GM23338 (cell line): ENCODE data around the gene TMEM150C. TPM values are rescaled to one million over a fixed set of nuclear protein-coding genes. Genes with fewer than 3 reads are reported as not detected.

ENCODE experiments used
- ATAC-seq: fragments of 200-7000 bp; cut with Tn5 transposase; 3 replicates; pipeline ENCODE4 v1.9.1; 2020
- DNase-seq: peaks from one replicate; pipeline ENCODE4 v3.0.0-alpha.2; 2015; ENCODE audit warnings: low spot score
- H2AFZ ChIP-seq: fragments of 200-600 bp; sonication (generic); 2 replicates; pipeline ENCODE4 v1.8.0; 2016; ENCODE audit warnings: antibody characterized with exemption, mild to moderate bottlenecking, moderate library complexity
- H3F3A ChIP-seq: fragments of 200-600 bp; sonication (generic); replicated peaks from 2 replicates; pipeline ENCODE4 v1.8.0; 2017; ENCODE audit warnings: antibody characterized with exemption, mixed run types, low read depth
- H3K27ac ChIP-seq: fragments of 200-600 bp; sonication (generic); 2 replicates; pipeline ENCODE4 v1.6.1; 2016; ENCODE audit warnings: low read depth
- H3K27me3 ChIP-seq: fragments of 200-600 bp; sonication (generic); 2 replicates; pipeline ENCODE4 v1.8.0; 2016; ENCODE audit warnings: mild to moderate bottlenecking, mixed run types, moderate library complexity; ENCODE audit not compliant: insufficient read depth
- H3K36me3 ChIP-seq: fragments of 200-600 bp; sonication (generic); 2 replicates; pipeline ENCODE4 v1.8.0; 2016; ENCODE audit warnings: mild to moderate bottlenecking; ENCODE audit not compliant: insufficient read depth
- H3K4me1 ChIP-seq: fragments of 200-600 bp; sonication (generic); 2 replicates; pipeline ENCODE4 v1.8.0; 2016; ENCODE audit warnings: mild to moderate bottlenecking, moderate library complexity; ENCODE audit not compliant: insufficient read depth
- H3K4me2 ChIP-seq: fragments of 200-600 bp; sonication (generic); 2 replicates; pipeline ENCODE4 v1.7.1; 2017; ENCODE audit warnings: mixed run types
- H3K4me3 ChIP-seq: fragments of 200-600 bp; sonication (generic); 2 replicates; pipeline ENCODE4 v1.6.1; 2016; ENCODE audit warnings: mixed run types
- H3K79me2 ChIP-seq: fragments of 200-600 bp; sonication (generic); replicated peaks from 2 replicates; pipeline ENCODE4 v1.8.0; 2017; ENCODE audit warnings: mild to moderate bottlenecking; ENCODE audit not compliant: insufficient read depth
- H3K9me2 ChIP-seq: fragments of 200-600 bp; sonication (generic); 2 replicates; pipeline ENCODE4 v1.8.0; 2017; ENCODE audit not compliant: insufficient read depth
- H4K20me1 ChIP-seq: fragments of 200-600 bp; sonication (generic); replicated peaks from 2 replicates; pipeline ENCODE4 v1.8.0; 2017; ENCODE audit warnings: mild to moderate bottlenecking; ENCODE audit not compliant: insufficient read depth
- H3K27ac Mint-ChIP-seq: 2 replicates; pipeline ENCODE4 v1.8.0; 2020; ENCODE audit warnings: inconsistent platforms, mild to moderate bottlenecking, moderate library complexity, mixed read lengths
- H3K27me3 Mint-ChIP-seq: 3 replicates; pipeline ENCODE4 v1.8.0; 2022; ENCODE audit warnings: low read depth, mild to moderate bottlenecking, moderate library complexity, mixed read lengths, inconsistent platforms; ENCODE audit not compliant: insufficient read depth, poor library complexity
- H3K36me3 Mint-ChIP-seq: 3 replicates; pipeline ENCODE4 v1.8.0; 2021; ENCODE audit warnings: low read depth, mild to moderate bottlenecking, inconsistent platforms, moderate library complexity, mixed read lengths
- H3K4me1 Mint-ChIP-seq: 3 replicates; pipeline ENCODE4 v1.8.0; 2020; ENCODE audit warnings: mild to moderate bottlenecking, inconsistent platforms, mixed read lengths
- H3K4me3 Mint-ChIP-seq: 3 replicates; pipeline ENCODE4 v1.8.0; 2021; ENCODE audit warnings: moderate library complexity, mild to moderate bottlenecking, inconsistent platforms, mixed read lengths
- H3K9me3 Mint-ChIP-seq: 3 replicates; pipeline ENCODE4 v1.8.0; 2020; ENCODE audit warnings: moderate library complexity, mild to moderate bottlenecking, inconsistent platforms, mixed read lengths
- CREB1 ChIP-seq: fragments of 250-450 bp; sonication (Bioruptor Pico); IDR thresholded peaks from 2 replicates; pipeline ENCODE4 v1.5.0; 2020; ENCODE audit warnings: low read depth, mild to moderate bottlenecking, moderate library complexity
- ETS1 ChIP-seq: IDR thresholded peaks from 2 replicates; pipeline ENCODE4 v1.6.1; 2016; ENCODE audit warnings: antibody characterized with exemption
- EZH2 ChIP-seq: fragments of 200-600 bp; sonication (generic); IDR thresholded peaks from one replicate; pipeline ENCODE4 v1.8.0; 2017; ENCODE audit warnings: antibody characterized with exemption, mild to moderate bottlenecking, low read depth; ENCODE audit not compliant: unreplicated experiment
- EZH2phosphoT487 ChIP-seq: fragments of 200-600 bp; sonication (generic); IDR thresholded peaks from one replicate; pipeline ENCODE4 v1.8.1; 2018; ENCODE audit warnings: antibody characterized with exemption; ENCODE audit not compliant: unreplicated experiment
- JUNB ChIP-seq: IDR thresholded peaks from one replicate; pipeline ENCODE4 v1.6.1; 2016; ENCODE audit warnings: antibody characterized with exemption; ENCODE audit not compliant: unreplicated experiment
- NANOG ChIP-seq: IDR thresholded peaks from 2 replicates; pipeline ENCODE4 v1.6.1; 2016; ENCODE audit warnings: antibody characterized with exemption, borderline replicate concordance
- POLR2AphosphoS5 ChIP-seq: IDR thresholded peaks from 2 replicates; pipeline ENCODE4 v1.6.1; 2016; ENCODE audit warnings: antibody characterized with exemption, low read depth
- REST ChIP-seq: IDR thresholded peaks from one replicate; pipeline ENCODE4 v1.6.1; 2018; ENCODE audit warnings: antibody characterized with exemption; ENCODE audit not compliant: unreplicated experiment
- STAT1 ChIP-seq: IDR thresholded peaks from one replicate; pipeline ENCODE4 v1.6.1; 2016; ENCODE audit warnings: antibody characterized with exemption; ENCODE audit not compliant: unreplicated experiment
- ZNF114 ChIP-seq: fragments of 250-450 bp; sonication (Bioruptor Pico); IDR thresholded peaks from 2 replicates; pipeline ENCODE4 v1.5.0; 2020; ENCODE audit warnings: mild to moderate bottlenecking, moderate library complexity
- ZNF331 ChIP-seq: fragments of 250-450 bp; sonication (Bioruptor Pico); IDR thresholded peaks from 2 replicates; pipeline ENCODE4 v1.5.0; 2020; ENCODE audit warnings: low read depth, mild to moderate bottlenecking, moderate library complexity
- ZNF462 ChIP-seq: fragments of 250-450 bp; sonication (Bioruptor Pico); IDR thresholded peaks from 2 replicates; pipeline ENCODE4 v1.5.0; 2020; ENCODE audit warnings: mild to moderate bottlenecking, moderate library complexity
- polyA plus RNA-seq: library from polyadenylated mRNA; unstranded; fragments of >200 nt; fragmentation: Nextera tagmentation; extraction: Ambion mirVana; gene quantifications from 2 replicates; pipeline ENCODE4 v1.2.1, GENCODE V29; 2016
- total RNA-seq: library from RNA; depleted of rRNA; stranded (reverse); fragments of >200 nt; shearing (Covaris generic); gene quantifications from 2 replicates; pipeline ENCODE4 v1.2.3, GENCODE V29; 2014

TMEM150C gene
- total and polyA plus RNA-seq, 2 experiments from 2014 or later = 1.7 to 4.0 TPM

DNA sequence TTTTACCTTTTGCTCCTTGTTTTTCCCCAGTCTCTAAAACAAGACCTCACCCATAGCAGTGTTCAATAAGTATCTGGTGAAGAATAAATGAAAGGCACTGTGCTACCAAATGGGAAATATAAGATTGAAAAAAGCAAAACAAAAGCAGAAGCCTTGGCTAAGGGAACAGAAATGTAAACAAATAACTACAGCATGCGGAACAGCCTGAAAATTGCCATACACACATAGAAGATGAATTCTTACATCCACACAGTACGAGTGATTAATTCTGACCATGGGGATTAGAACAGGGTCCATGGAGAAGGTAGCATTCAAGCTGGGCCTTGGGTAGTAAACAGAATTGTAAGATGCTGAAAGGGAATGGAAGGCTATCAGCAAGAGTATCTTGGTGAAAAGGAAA is 40.5 kb downstream of the TMEM150C start:
- no peaks in the 10 kb centered on the region for H3K36me3 ChIP-seq
- no peaks in the 10 kb centered on the region for H3F3A ChIP-seq
- TF ChIP-seq JUNB = no peak
- H3K27ac ChIP-seq = no peak overlapping the region
- no peaks in the 10 kb centered on the region for H3K9me2 ChIP-seq
- Mint-ChIP-seq H3K4me3 (no peak overlapping the region), H3K4me1 (peaks cover 34% of the 10 kb centered on the region), H3K36me3 (no peaks in the 10 kb centered on the region), H3K27ac (no peak overlapping the region), H3K9me3 (no peaks in the 10 kb centered on the region), H3K27me3 (no peaks in the 10 kb centered on the region)
- DNase-seq (no peak), ATAC-seq (no peak)
- no peak overlapping the region for H3K4me2 ChIP-seq
- H3K79me2 ChIP-seq = no peaks in the 10 kb centered on the region
- H3K27me3 ChIP-seq = no peaks in the 10 kb centered on the region
- no peak overlapping the region for H3K4me3 ChIP-seq
- no peaks in the 10 kb centered on the region for H4K20me1 ChIP-seq
- H3K4me1 ChIP-seq = peaks cover 31% of the 10 kb centered on the region
- no peak overlapping the region for H2AFZ ChIP-seq

GRCh38 chr4:82519776-82520175 is 42.0 kb downstream of the TMEM150C start:
- no peaks in the 10 kb centered on the region for H3K36me3 ChIP-seq
- Mint-ChIP-seq H3K27me3 (no peaks in the 10 kb centered on the region), H3K36me3 (no peaks in the 10 kb centered on the region), H3K4me3 (no peak overlapping the region), H3K4me1 (peaks cover 28% of the 10 kb centered on the region), H3K9me3 (no peaks in the 10 kb centered on the region), H3K27ac (no peak overlapping the region)
- no peak overlapping the region for H2AFZ ChIP-seq
- H3K4me2 ChIP-seq = no peak overlapping the region
- H3K4me1 ChIP-seq = peaks cover 23% of the 10 kb centered on the region
- no peaks in the 10 kb centered on the region for H3K27me3 ChIP-seq
- no peak for ATAC-seq
- H3K27ac ChIP-seq = no peak overlapping the region
- DNase-seq = no peak
- H3K9me2 ChIP-seq = no peaks in the 10 kb centered on the region
- no peaks in the 10 kb centered on the region for H3F3A ChIP-seq
- no peaks in the 10 kb centered on the region for H3K79me2 ChIP-seq
- H3K4me3 ChIP-seq = no peak overlapping the region
- no peaks in the 10 kb centered on the region for H4K20me1 ChIP-seq
- TF ChIP-seq NANOG (no peak), EZH2 (no peak), EZH2phosphoT487 (no peak), ZNF331 (CRISPR knock-in tag) (no peak), STAT1 (no peak), ZNF114 (no peak), JUNB (no peak), ETS1 (no peak), CREB1 (CRISPR knock-in tag) (no peak), REST (no peak), POLR2AphosphoS5 (no peak), ZNF462 (CRISPR knock-in tag) (no peak)
